Measurements from ENCODE around the gene CACNA2D3. TPM values are rescaled to one million over a fixed set of nuclear protein-coding genes. Genes with fewer than 3 reads are reported as not detected.

The CACNA2D3 gene
- total RNA-seq, 2 donors from 2014 or later, result 0.97 TPM; not detected in 1

DNA sequence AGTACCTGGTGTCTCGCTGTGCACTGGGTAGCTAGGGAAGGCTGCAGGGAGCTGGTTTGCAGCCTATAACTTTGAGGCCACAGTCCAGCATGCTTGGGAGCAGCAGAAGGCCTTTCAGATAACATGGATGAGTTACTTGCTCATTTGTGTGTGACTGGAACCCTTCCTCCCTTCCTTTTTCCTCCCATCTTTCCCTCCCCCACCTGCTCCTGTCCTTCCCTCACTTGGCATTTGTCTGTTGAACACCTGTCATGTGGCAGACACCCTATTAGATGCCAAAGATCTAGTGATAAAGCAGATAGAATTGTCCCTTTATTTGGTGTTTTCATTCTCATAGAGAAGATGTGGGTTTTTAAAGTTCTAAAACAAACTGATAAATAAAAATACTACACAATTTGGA lies 733.9 kb downstream of the CACNA2D3 start:
- H3K4me3 Mint-ChIP-seq, result no peak overlapping the region
- no peaks in the 10 kb centered on the region for H3K4me1 Mint-ChIP-seq
- TF ChIP-seq, protein P1, sequence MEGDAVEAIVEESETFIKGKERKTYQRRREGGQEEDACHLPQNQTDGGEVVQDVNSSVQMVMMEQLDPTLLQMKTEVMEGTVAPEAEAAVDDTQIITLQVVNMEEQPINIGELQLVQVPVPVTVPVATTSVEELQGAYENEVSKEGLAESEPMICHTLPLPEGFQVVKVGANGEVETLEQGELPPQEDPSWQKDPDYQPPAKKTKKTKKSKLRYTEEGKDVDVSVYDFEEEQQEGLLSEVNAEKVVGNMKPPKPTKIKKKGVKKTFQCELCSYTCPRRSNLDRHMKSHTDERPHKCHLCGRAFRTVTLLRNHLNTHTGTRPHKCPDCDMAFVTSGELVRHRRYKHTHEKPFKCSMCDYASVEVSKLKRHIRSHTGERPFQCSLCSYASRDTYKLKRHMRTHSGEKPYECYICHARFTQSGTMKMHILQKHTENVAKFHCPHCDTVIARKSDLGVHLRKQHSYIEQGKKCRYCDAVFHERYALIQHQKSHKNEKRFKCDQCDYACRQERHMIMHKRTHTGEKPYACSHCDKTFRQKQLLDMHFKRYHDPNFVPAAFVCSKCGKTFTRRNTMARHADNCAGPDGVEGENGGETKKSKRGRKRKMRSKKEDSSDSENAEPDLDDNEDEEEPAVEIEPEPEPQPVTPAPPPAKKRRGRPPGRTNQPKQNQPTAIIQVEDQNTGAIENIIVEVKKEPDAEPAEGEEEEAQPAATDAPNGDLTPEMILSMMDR (conservative IDR thresholded peaks at IDR 0.05), result no peak

DNA sequence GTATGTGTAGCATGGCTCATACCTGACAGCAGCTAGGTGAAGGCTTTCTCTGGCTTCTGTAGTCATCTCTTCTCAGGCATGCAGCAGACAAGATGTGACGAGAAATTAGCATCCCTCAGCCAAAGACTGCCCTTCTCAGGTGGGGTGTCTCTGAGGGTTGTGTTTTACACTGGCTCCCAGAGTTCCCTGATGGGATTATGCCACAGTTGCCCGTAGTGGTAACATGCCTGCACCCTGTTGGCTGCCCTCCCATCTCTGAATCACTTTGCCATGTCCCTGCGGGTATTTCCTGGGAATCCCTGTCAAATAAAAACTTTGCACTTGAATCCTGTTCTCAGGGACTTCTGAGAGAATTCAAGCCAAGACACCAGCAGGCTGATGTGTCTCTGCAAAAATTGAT lies 735.0 kb downstream of the CACNA2D3 start:
- TF ChIP-seq, protein P1 (conservative IDR thresholded peaks at IDR 0.05), result no peak
- Mint-ChIP-seq H3K4me3 (no peak overlapping the region), H3K27ac (no peak overlapping the region), H3K9me3 (no peaks in the 10 kb centered on the region), H3K4me1 (no peaks in the 10 kb centered on the region), H3K36me3 (ENCODE audit: low read depth) (no peaks in the 10 kb centered on the region), H3K27me3 (ENCODE audit: insufficient read depth) (peaks cover 5% of the 10 kb centered on the region)
- no peak overlapping the region for H3K9ac ChIP-seq (ENCODE audit: extremely low read depth, low read length, poor library complexity, severe bottlenecking)
- H3K9me3 ChIP-seq (ENCODE audit: control insufficient read depth, low read length), result no peaks in the 10 kb centered on the region
- H3K4me3 ChIP-seq (ENCODE audit: low read length), result no peak overlapping the region
- 85 to 100% methylated on average over 3 of the region's 3 CpGs for WGBS, 2 experiments (ENCODE audit: insufficient coverage in 1 of 2, insufficient read length in 1 of 2)
- no peaks in the 10 kb centered on the region for H3K27me3 ChIP-seq (ENCODE audit: control insufficient read depth, insufficient read depth, low read length, poor library complexity, severe bottlenecking)
- H3K27ac ChIP-seq (ENCODE audit: low read depth, low read length), result no peak overlapping the region
- DNase-seq, result no peak
- no peaks in the 10 kb centered on the region for H3K4me1 ChIP-seq (ENCODE audit: control insufficient read depth, insufficient read depth, low read length)
- H3K36me3 ChIP-seq (ENCODE audit: control insufficient read depth, insufficient read depth, low read length), result no peaks in the 10 kb centered on the region

More for the DNA sequence above, 733.9 kb downstream of the CACNA2D3 start:
- WGBS, 2 experiments (ENCODE audit: insufficient coverage in 1 of 2, insufficient read length in 1 of 2), result 75 to 90% methylated on average over 1 of the region's 1 CpG
- no peaks in the 10 kb centered on the region for H3K36me3 Mint-ChIP-seq (ENCODE audit: low read depth)
- H3K4me1 ChIP-seq (ENCODE audit: control insufficient read depth, insufficient read depth, low read length), result no peaks in the 10 kb centered on the region
- H3K27ac ChIP-seq (ENCODE audit: low read depth, low read length), result no peak overlapping the region
- peaks cover 4% of the 10 kb centered on the region for H3K27me3 Mint-ChIP-seq (ENCODE audit: insufficient read depth)
- no peak overlapping the region for H3K9ac ChIP-seq (ENCODE audit: extremely low read depth, low read length, poor library complexity, severe bottlenecking)
- no peak overlapping the region for H3K4me3 ChIP-seq (ENCODE audit: low read length)
- H3K9me3 Mint-ChIP-seq, result no peaks in the 10 kb centered on the region
- no peak overlapping the region for H3K27ac Mint-ChIP-seq
- no peaks in the 10 kb centered on the region for H3K27me3 ChIP-seq (ENCODE audit: control insufficient read depth, insufficient read depth, low read length, poor library complexity, severe bottlenecking)
- no peak for DNase-seq
- no peaks in the 10 kb centered on the region for H3K36me3 ChIP-seq (ENCODE audit: control insufficient read depth, insufficient read depth, low read length)
- no peaks in the 10 kb centered on the region for H3K9me3 ChIP-seq (ENCODE audit: control insufficient read depth, low read length)

DNA sequence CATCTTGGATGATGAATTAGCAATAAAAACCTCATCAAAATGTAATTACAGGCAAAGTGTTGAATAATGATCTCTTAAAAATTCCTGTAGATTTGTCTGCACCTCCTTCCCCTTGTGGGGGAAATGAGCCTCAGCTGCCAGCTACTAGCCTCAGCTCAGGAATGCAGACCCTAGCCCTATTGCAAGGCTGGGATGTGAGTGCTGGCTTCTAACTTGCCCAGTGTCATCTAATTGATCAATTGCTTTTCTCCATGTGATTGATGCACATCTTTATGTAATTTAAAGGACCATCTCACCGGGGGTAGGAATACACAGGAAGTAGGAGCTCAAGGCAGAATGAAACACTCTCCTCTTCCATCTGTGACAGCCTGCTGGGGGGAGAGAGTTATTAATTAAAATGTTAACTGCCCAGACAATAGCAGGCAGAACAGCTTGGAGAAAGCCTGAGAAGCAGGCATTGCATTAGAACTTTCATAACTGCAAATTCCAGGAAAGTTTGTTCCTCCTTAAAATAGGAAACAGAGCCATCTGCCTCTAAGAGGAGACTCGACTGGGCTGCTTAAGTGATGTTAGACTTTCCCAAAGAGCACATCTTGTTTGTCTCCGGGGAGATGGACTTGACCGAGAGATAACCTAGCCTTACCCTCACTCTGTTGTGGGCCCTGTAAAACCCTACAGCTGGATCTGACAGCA lies 735.9 kb downstream of the CACNA2D3 start:
- no peaks in the 10 kb centered on the region for H3K27me3 ChIP-seq (ENCODE audit: control insufficient read depth, insufficient read depth, low read length, poor library complexity, severe bottlenecking)
- H3K36me3 Mint-ChIP-seq (ENCODE audit: low read depth), result no peaks in the 10 kb centered on the region
- H3K9ac ChIP-seq (ENCODE audit: extremely low read depth, low read length, poor library complexity, severe bottlenecking), result no peak overlapping the region
- peaks cover 1% of the 10 kb centered on the region for H3K4me1 Mint-ChIP-seq
- TF ChIP-seq, protein P1 (conservative IDR thresholded peaks at IDR 0.05), result no peak
- no peak overlapping the region for H3K4me3 Mint-ChIP-seq
- no peak overlapping the region for H3K4me3 ChIP-seq (ENCODE audit: low read length)
- H3K9me3 Mint-ChIP-seq, result no peaks in the 10 kb centered on the region
- no peaks in the 10 kb centered on the region for H3K36me3 ChIP-seq (ENCODE audit: control insufficient read depth, insufficient read depth, low read length)
- H3K27ac Mint-ChIP-seq, result no peak overlapping the region
- no peak overlapping the region for H3K27ac ChIP-seq (ENCODE audit: low read depth, low read length)
- 62 to 69% methylated on average over 3 to 4 of the region's 4 CpGs for WGBS, 2 experiments (ENCODE audit: insufficient coverage in 1 of 2, insufficient read length in 1 of 2)
- H3K4me1 ChIP-seq (ENCODE audit: control insufficient read depth, insufficient read depth, low read length), result no peaks in the 10 kb centered on the region
- DNase-seq, result no peak
- H3K27me3 Mint-ChIP-seq (ENCODE audit: insufficient read depth), result peaks cover 5% of the 10 kb centered on the region
- no peaks in the 10 kb centered on the region for H3K9me3 ChIP-seq (ENCODE audit: control insufficient read depth, low read length)

All from endodermal cell (in vitro differentiated cells).